Measurements from ENCODE around the gene TCF3.

Gene TCF3

GRCh38 chr19:1632462-1633268, 19.8 kb downstream of the TCF3 start:
- no peak overlapping the region for H3K4me3 Mint-ChIP-seq
- no peaks in the 10 kb centered on the region for H3K27me3 Mint-ChIP-seq
- H3K27ac Mint-ChIP-seq, result no peak overlapping the region
- peaks cover 2% of the 10 kb centered on the region for H3K36me3 Mint-ChIP-seq
- H3K4me1 Mint-ChIP-seq (ENCODE audit: low read depth), result peaks cover 2% of the 10 kb centered on the region
- no peaks in the 10 kb centered on the region for H3K9me3 Mint-ChIP-seq (ENCODE audit: low read depth)

- H3K27me3 Mint-ChIP-seq, result no peaks in the 10 kb centered on the region
- H3K4me1 Mint-ChIP-seq (ENCODE audit: low read depth), result peaks cover 2% of the 10 kb centered on the region
- no peak overlapping the region for H3K27ac Mint-ChIP-seq
- no peak overlapping the region for H3K4me3 Mint-ChIP-seq
- H3K36me3 Mint-ChIP-seq, result peaks cover 2% of the 10 kb centered on the region
- H3K9me3 Mint-ChIP-seq (ENCODE audit: low read depth), result no peaks in the 10 kb centered on the region
Measured at GRCh38 chr19:1631557-1632100, 20.8 kb downstream of the TCF3 start.

- Mint-ChIP-seq H3K27me3 (no peaks in the 10 kb centered on the region), H3K27ac (no peak overlapping the region), H3K36me3 (peaks cover 2% of the 10 kb centered on the region), H3K9me3 (ENCODE audit: low read depth) (no peaks in the 10 kb centered on the region), H3K4me1 (ENCODE audit: low read depth) (peaks cover 2% of the 10 kb centered on the region), H3K4me3 (no peak overlapping the region)
Measured at GRCh38 chr19:1630811-1631210, 21.6 kb downstream of the TCF3 start.

DNA sequence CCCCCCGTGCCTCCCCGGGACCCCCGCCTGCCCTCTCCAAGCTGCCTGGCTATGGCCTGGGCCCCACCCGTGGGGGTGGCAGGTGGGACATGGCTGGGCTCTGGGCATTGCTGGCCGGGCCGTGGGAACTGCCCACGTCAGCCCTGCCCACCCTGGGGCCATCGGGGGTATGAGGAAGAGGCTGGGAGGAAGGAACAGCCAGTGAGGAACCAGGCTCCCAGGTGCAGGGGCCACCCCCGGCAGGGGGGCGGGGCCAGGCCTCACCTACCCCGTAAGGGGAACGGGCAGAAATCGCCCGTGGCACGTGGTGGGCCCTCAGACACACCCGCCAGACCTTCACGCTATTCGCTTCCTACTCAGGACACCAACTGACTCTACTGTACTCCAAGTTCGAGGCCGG, 22.4 kb downstream of the TCF3 start:
- no peaks in the 10 kb centered on the region for H3K9me3 Mint-ChIP-seq (ENCODE audit: low read depth)
- peaks cover 2% of the 10 kb centered on the region for H3K4me1 Mint-ChIP-seq (ENCODE audit: low read depth)
- H3K36me3 Mint-ChIP-seq, result no peaks in the 10 kb centered on the region
- no peaks in the 10 kb centered on the region for H3K27me3 Mint-ChIP-seq
- H3K27ac Mint-ChIP-seq, result no peak overlapping the region
- no peak overlapping the region for H3K4me3 Mint-ChIP-seq

GRCh38 chr19:1629256-1629808, 23.1 kb downstream of the TCF3 start:
- Mint-ChIP-seq H3K9me3 (ENCODE audit: low read depth) (no peaks in the 10 kb centered on the region), H3K27me3 (no peaks in the 10 kb centered on the region), H3K27ac (no peak overlapping the region), H3K4me1 (ENCODE audit: low read depth) (peaks cover 3% of the 10 kb centered on the region), H3K4me3 (no peak overlapping the region), H3K36me3 (no peaks in the 10 kb centered on the region)

DNA sequence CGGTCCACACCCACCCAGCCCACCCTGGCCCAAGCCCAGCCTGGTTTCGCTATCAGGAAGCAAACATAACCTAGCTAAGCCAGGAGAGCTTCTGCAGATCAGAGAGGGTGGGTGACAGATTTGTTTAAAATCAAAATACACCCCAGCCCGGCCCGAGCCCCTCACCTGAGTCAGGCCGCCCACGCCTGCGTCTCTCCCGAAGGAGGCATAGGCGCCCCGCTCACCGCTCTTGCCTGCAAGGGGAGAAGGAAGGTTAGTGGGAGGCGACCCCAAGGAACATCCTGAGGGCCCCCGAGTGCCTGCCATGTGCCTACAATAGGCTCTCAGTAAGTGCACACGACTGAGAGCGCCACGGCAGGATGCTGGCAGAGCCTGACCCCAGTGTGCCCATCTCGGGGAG, 25.2 kb downstream of the TCF3 start:
- Mint-ChIP-seq H3K9me3 (ENCODE audit: low read depth) (no peaks in the 10 kb centered on the region), H3K27me3 (no peaks in the 10 kb centered on the region), H3K27ac (no peak overlapping the region), H3K36me3 (peaks cover 2% of the 10 kb centered on the region), H3K4me1 (ENCODE audit: low read depth) (peaks cover 3% of the 10 kb centered on the region), H3K4me3 (no peak overlapping the region)

GRCh38 chr19:1626417-1627010, 25.9 kb downstream of the TCF3 start:
- Mint-ChIP-seq H3K27me3 (no peaks in the 10 kb centered on the region), H3K9me3 (ENCODE audit: low read depth) (no peaks in the 10 kb centered on the region), H3K27ac (no peak overlapping the region), H3K4me3 (no peak overlapping the region), H3K4me1 (ENCODE audit: low read depth) (peaks cover 3% of the 10 kb centered on the region), H3K36me3 (peaks cover 2% of the 10 kb centered on the region)

DNA sequence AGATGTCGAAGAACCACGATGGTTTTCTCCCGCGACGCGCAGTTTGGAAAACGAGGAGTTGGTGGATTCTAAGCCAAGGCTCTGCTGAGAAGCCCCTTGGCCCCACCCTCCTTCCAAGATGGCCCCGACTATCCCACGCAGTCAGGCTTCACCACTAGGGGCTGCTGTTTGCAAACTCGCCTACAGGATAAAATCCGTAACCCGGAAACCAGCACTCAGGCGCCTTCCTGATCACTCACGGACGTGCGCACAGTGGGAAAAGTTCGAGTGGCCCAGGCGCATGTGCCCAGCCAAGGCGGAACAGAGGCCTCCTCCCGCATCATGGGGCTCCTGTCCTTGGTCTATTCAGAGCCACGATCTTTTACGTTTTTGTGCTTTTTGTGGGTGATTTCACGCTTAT, 28.0 kb downstream of the TCF3 start:
- H3K4me1 Mint-ChIP-seq (ENCODE audit: low read depth), result peaks cover 3% of the 10 kb centered on the region
- no peaks in the 10 kb centered on the region for H3K27me3 Mint-ChIP-seq
- no peak overlapping the region for H3K27ac Mint-ChIP-seq
- H3K4me3 Mint-ChIP-seq, result no peak overlapping the region
- H3K36me3 Mint-ChIP-seq, result peaks cover 2% of the 10 kb centered on the region
- H3K9me3 Mint-ChIP-seq (ENCODE audit: low read depth), result no peaks in the 10 kb centered on the region

DNA sequence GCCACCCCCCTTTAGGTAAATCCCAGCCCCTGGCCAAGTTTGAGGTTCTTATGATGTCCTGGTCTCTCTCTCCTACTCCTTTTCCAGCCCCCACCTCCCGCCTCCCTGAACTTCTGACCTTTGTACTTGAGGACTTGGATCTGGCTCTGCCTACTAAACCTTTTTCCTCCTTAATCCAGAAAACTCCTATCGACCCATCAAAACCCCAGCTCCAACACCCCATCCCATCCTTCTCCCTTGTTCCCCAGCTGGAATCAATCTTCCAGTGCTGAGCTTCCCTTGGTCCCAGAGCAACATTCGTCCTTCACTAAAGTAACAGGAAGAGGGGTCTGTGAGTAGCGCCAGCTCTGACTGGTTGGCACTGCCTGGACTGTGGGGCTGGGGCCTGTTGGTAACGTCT, 29.9 kb downstream of the TCF3 start:
- Mint-ChIP-seq H3K27me3 (no peaks in the 10 kb centered on the region), H3K36me3 (peaks cover 2% of the 10 kb centered on the region), H3K4me1 (ENCODE audit: low read depth) (peaks cover 12% of the 10 kb centered on the region), H3K27ac (no peak overlapping the region), H3K4me3 (no peak overlapping the region), H3K9me3 (ENCODE audit: low read depth) (no peaks in the 10 kb centered on the region)

- no peaks in the 10 kb centered on the region for H3K27me3 Mint-ChIP-seq
- peaks cover 2% of the 10 kb centered on the region for H3K36me3 Mint-ChIP-seq
- no peak overlapping the region for H3K27ac Mint-ChIP-seq
- no peaks in the 10 kb centered on the region for H3K9me3 Mint-ChIP-seq (ENCODE audit: low read depth)
- peaks cover 17% of the 10 kb centered on the region for H3K4me1 Mint-ChIP-seq (ENCODE audit: low read depth)
- H3K4me3 Mint-ChIP-seq, result no peak overlapping the region
Measured at GRCh38 chr19:1622007-1622406, 30.4 kb downstream of the TCF3 start.

- H3K27ac Mint-ChIP-seq, result no peak overlapping the region
- H3K9me3 Mint-ChIP-seq (ENCODE audit: low read depth), result no peaks in the 10 kb centered on the region
- no peaks in the 10 kb centered on the region for H3K27me3 Mint-ChIP-seq
- peaks cover 22% of the 10 kb centered on the region for H3K4me1 Mint-ChIP-seq (ENCODE audit: low read depth)
- H3K36me3 Mint-ChIP-seq, result peaks cover 2% of the 10 kb centered on the region
- no peak overlapping the region for H3K4me3 Mint-ChIP-seq
Measured at GRCh38 chr19:1621574-1621973, 30.8 kb downstream of the TCF3 start.

DNA sequence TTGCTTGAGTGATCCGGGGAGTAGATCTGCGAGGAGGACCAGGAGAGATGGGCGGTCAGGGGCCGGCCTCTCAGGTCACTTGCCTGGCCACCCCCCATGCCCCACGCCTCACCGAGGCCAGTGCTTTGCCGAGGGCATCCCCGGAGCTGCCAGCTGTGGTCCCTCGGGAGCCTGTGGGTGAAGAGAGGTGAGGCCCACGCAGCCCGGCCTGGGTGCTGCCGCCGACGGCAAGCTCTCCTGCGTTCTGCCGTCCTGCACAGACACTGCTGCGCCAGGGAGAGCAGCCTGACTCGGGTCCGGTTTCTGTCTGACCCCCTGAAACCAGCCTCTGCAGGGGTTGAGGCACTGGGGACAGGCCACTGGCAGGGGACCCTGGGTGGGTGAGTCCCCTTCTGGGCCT, 31.4 kb downstream of the TCF3 start:
- Mint-ChIP-seq H3K27ac (no peak overlapping the region), H3K4me1 (ENCODE audit: low read depth) (peaks cover 24% of the 10 kb centered on the region), H3K36me3 (peaks cover 2% of the 10 kb centered on the region), H3K27me3 (no peaks in the 10 kb centered on the region), H3K9me3 (ENCODE audit: low read depth) (no peaks in the 10 kb centered on the region), H3K4me3 (no peak overlapping the region)

DNA sequence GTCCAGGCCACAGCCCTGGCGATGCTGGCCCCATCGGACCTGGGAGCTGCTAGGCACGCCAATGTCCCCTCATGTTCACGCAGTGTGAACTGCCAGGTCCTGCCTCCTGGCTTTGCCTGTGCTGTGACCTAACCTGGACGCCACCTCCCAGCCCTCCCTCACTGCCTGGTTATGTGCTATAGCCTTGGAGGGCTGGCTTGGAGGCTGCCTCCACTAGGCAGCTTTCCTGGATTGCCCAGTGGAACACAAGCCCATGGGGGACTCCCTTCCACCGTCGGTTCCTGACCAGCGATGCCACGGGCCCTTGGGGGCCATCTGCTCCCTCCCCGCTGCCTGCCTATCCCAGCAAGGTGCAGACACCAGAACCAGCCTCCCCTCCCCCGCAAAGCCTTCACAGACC, 31.9 kb downstream of the TCF3 start:
- no peaks in the 10 kb centered on the region for H3K27me3 Mint-ChIP-seq
- no peak overlapping the region for H3K27ac Mint-ChIP-seq

DNA sequence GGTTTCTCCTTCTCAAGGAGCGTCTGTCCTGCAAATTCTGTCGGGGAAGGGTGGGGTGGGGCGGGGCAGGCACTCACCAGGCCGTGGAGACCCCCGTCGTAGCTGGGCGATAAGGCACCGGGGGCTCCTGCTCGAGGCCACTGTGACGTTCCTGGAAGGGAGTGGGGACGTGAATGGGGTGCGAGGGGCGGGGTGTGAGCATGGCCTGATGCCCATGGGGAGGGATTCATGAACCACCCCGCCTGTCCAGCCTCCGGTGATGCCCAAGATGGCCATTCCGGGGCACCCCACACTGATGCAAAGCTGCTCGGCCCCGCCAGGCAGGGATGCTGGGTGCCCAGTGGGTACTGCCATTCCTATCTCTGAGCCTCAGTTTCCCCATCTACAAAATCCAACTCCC, 32.7 kb downstream of the TCF3 start:
- Mint-ChIP-seq H3K36me3 (peaks cover 5% of the 10 kb centered on the region), H3K4me1 (ENCODE audit: low read depth) (peaks cover 26% of the 10 kb centered on the region), H3K4me3 (no peak overlapping the region), H3K9me3 (ENCODE audit: low read depth) (no peaks in the 10 kb centered on the region), H3K27ac (no peak overlapping the region), H3K27me3 (no peaks in the 10 kb centered on the region)

More for the DNA sequence above, 31.9 kb downstream of the TCF3 start:
- no peaks in the 10 kb centered on the region for H3K9me3 Mint-ChIP-seq (ENCODE audit: low read depth)
- no peak overlapping the region for H3K4me3 Mint-ChIP-seq
- H3K4me1 Mint-ChIP-seq (ENCODE audit: low read depth), result peaks cover 26% of the 10 kb centered on the region
- H3K36me3 Mint-ChIP-seq, result peaks cover 5% of the 10 kb centered on the region

DNA sequence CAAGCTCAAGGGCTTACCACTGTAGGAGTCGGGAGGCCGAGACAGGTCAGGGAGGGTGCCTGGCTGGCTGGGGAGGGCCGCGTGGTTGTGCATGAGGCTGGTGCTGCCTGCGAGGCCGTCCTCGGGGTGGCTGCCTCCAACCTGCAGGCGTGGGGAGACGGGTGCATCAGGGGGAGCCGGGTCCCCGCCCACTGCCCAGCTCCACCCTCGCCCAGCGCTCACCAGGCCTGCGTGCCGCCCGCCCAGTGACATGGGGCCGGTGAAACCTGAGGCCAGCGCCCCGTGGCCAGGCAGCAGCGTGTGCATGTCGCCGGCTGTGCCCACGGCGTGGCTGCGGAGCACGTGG, 33.3 kb downstream of the TCF3 start:
- Mint-ChIP-seq H3K9me3 (ENCODE audit: low read depth) (no peaks in the 10 kb centered on the region), H3K4me3 (no peak overlapping the region), H3K27me3 (no peaks in the 10 kb centered on the region), H3K27ac (no peak overlapping the region), H3K36me3 (peaks cover 5% of the 10 kb centered on the region), H3K4me1 (ENCODE audit: low read depth) (peaks cover 25% of the 10 kb centered on the region)

Measured in activated naive CD8-positive, alpha-beta T cell (primary cell).